Measurements from ENCODE around the gene SLC36A3. TPM values are rescaled to one million over a fixed set of nuclear protein-coding genes. Genes with fewer than 3 reads are reported as not detected.

Gene SLC36A3
- total RNA-seq, 1 experiment from 2014 or later: not detected

DNA sequence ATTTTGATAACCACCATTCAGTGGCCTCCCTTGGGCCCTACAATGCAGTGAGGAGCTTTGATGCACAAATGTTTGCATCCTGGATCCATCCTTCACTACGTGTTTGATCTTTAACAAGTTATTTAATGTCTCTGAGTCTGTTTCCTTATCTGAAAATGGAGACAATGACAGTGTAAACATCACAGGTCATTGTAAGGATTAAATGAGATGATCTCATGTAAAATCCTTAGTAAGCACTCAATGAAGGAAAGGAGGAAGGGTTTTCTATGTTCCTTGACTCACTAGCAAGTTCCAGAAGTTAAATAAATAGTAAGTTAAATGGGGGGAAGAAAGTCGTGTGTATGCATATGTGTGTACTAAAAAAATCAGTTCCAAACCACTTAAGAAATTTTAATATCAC is 9.8 kb upstream of the SLC36A3 start:
- intact Hi-C loops (cut with micrococcal nuclease): loop anchor here (10.0 kb wide), 1 partner anchor 181 kb away; no protein-coding TSS in a partner anchor

More for the DNA sequence above, 9.8 kb upstream of the SLC36A3 start:
- DNase-seq (ENCODE audit: low read depth, low spot score) (no peak), ATAC-seq (no peak)
- Histone ChIP-seq H4K20me1 (ENCODE audit: insufficient read depth) (no peaks in the 10 kb centered on the region), H3K79me2 (ENCODE audit: insufficient read depth, low read length) (no peaks in the 10 kb centered on the region), H3K9me2 (ENCODE audit: insufficient read depth) (no peaks in the 10 kb centered on the region), H3K4me3 (replicated peaks in 1 of 2; ENCODE audit: low read depth in 1 of 2, low read length in 2 of 2) (no peak overlapping the region), H3K9ac (ENCODE audit: low read length) (no peak overlapping the region), H3K4me1 (ENCODE audit: control insufficient read depth in 1 of 2, insufficient read depth in 2 of 2, low read length in 2 of 2) (no peaks in the 10 kb centered on the region), H3K4me2 (ENCODE audit: low read length) (no peak overlapping the region), H3K9me3 (ENCODE audit: control insufficient read depth in 1 of 2, insufficient read depth in 1 of 2, low read depth in 1 of 2, low read length in 2 of 2) (no peaks in the 10 kb centered on the region), H2AFZ (ENCODE audit: low read depth, low read length, poor library complexity, severe bottlenecking) (no peak overlapping the region), H3K27me3 (ENCODE audit: insufficient read depth, low read length) (no peaks in the 10 kb centered on the region), H3K36me3 (ENCODE audit: control insufficient read depth in 1 of 2, insufficient read depth in 2 of 2, low read length in 2 of 2) (no peaks in the 10 kb centered on the region), H3K27ac (ENCODE audit: low read depth, low read length) (no peak overlapping the region)
- no TSS peak for BruUV-seq (replicated peaks)
- ChIA-PET POLR2A (no interaction called here), RAD21 (ENCODE audit: low non-redundant PET in 1 of 2, low total read pairs in 2 of 2, uncharacterized antibody in 2 of 2, unreplicated experiment in 2 of 2) (no interaction called here), CTCF (interaction anchor here (0.6 kb wide), 1 partner anchor 311 kb away, joined by 3 read pairs; no protein-coding TSS in a partner anchor)
- TF ChIP-seq POLR2AphosphoS5 (IDR thresholded peaks at IDR 0.05; ENCODE audit: low read depth, low read length): no peak
- TF ChIP-seq, protein P1, sequence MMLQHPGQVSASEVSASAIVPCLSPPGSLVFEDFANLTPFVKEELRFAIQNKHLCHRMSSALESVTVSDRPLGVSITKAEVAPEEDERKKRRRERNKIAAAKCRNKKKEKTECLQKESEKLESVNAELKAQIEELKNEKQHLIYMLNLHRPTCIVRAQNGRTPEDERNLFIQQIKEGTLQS (IDR thresholded peaks at IDR 0.05): no peak
- TF ChIP-seq, protein P2, sequence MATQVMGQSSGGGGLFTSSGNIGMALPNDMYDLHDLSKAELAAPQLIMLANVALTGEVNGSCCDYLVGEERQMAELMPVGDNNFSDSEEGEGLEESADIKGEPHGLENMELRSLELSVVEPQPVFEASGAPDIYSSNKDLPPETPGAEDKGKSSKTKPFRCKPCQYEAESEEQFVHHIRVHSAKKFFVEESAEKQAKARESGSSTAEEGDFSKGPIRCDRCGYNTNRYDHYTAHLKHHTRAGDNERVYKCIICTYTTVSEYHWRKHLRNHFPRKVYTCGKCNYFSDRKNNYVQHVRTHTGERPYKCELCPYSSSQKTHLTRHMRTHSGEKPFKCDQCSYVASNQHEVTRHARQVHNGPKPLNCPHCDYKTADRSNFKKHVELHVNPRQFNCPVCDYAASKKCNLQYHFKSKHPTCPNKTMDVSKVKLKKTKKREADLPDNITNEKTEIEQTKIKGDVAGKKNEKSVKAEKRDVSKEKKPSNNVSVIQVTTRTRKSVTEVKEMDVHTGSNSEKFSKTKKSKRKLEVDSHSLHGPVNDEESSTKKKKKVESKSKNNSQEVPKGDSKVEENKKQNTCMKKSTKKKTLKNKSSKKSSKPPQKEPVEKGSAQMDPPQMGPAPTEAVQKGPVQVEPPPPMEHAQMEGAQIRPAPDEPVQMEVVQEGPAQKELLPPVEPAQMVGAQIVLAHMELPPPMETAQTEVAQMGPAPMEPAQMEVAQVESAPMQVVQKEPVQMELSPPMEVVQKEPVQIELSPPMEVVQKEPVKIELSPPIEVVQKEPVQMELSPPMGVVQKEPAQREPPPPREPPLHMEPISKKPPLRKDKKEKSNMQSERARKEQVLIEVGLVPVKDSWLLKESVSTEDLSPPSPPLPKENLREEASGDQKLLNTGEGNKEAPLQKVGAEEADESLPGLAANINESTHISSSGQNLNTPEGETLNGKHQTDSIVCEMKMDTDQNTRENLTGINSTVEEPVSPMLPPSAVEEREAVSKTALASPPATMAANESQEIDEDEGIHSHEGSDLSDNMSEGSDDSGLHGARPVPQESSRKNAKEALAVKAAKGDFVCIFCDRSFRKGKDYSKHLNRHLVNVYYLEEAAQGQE (IDR thresholded peaks at IDR 0.05; ENCODE audit: low read depth): no peak
